ENCODE measurements around the gene HAUS7.

Gene HAUS7

DNA sequence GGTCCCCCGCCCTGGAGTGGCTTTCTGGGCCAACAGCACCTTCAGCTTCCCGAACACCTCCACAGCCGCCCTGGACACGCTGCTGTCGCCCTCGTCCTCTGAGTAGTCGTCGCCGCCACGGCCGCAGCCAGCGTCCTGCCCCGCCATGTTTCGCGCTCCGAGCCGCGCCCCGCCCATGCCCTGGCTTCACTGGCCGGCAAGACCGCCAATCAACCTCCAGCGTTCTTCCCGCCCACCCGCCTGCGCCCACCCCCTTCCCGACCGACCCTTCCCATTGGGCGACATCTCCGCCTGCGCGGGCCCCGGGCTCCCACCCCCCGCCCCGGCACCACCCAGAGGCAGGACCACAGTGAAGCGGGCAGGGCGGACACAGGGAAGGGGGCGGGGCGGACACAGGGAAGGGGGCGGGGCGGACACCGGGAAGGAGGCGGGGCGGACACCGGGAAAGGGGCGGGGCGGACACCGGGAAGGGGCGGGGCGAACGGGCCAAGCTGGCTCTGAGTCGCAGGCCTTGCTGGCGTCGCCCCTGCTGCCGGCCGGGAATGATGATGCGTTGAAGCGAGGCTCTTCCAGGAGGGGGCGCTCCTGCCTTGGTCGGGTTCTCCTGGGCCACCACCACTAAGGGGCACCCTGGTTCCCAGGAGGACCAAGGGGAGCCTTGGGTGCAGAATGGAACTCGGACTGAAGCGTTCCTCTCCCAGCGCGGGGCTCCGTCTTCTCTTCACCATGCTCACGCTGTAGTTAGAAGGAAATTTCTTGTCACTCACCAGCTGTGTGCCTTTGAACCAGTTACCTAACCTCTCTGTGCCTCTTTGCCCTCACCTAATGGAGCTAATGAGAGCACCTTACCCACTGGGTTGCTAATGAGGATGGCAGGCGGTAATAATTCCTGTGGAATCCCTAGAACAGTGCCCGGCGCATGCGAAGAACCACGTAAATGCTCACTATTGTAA, at the start of gene HAUS7:
TSS of gene HAUS7 (minus strand) at position 166 of the 953 bp plus-strand sequence. CDS start at position 147, 19 bp downstream.
- peak; percentile 89 for DNase-seq (ENCODE audit: low read depth)

DNA sequence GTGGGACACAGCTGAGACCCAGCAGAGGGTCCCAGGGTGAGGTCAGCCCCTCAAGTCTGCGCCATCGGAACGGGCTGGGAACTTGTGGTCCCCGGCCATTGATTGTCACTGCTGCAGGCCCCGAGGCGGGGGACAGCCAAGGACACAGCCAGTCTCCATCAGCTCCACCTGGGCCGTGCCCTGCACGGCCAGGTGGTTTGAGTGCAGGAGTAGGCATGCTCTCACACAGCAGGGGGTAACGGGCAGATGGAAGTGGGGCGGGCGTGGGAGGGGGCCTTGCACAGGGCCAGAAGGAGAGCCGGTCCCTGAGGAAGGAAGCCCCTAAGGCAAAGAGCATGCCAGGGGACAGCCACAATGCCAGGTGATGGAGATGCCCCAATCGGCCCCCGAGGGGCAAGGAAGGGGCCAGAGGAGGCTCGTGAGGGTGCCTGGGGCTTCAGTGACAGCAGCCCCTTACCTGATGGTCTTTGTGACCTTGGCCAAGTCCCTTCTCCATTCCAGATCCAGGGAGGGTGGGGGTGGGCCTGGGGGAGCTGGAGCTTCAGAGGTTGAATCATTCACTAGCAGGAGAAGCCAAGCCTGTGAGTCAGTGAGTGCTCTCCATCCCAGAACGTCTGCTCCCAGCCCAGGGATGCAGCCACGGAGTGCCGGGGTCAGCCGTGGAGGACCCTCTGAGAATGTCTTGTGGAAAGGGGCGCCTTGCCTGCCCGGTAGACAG, 49.4 kb upstream of the HAUS7 start:
- DNase-seq (ENCODE audit: low read depth): no peak

DNA sequence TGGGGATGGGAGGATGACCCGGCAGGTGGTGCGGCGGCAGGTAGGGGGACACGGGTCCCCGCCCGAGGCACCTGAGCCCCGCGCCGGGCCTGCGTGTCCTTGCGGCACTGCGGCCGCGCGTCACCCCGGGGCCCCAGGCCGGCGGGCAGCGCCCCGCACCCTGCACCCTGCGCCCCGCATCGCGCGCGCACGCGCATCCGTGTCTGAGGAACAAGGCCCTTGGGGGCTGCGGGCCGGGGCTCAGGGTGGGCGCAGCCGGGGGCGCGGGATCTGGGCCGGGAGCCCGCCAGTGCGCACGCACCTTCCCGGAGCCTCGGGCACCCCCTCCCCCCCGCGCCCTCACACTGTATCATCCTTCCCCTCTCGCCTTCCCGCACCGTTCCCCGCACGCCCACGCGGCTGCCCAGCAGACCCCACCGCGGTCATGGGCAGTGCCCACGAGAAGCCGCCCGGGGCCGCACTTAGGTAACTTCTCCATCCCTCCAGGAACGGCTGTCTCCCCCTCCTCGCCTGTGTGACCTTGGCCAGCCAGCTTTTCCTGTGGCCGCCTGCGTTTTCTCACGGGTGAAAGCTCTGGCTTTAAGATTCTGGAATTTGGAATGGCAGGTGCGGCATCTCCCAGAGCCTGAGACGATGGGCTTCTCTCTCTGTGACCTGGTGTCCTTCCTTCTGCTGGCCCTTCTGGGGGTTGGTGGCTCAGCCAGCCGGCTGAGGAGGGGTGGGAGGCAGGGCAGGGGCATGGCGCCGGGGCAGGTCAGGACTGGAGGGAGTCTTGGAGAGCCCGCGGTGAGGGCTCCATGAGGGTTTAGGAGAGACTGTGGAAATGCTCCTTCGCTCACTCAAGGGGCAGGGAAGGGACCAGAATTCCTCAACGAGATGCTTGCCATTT, 47.8 kb upstream of the HAUS7 start:
- no peak for DNase-seq (ENCODE audit: low read depth)

DNA sequence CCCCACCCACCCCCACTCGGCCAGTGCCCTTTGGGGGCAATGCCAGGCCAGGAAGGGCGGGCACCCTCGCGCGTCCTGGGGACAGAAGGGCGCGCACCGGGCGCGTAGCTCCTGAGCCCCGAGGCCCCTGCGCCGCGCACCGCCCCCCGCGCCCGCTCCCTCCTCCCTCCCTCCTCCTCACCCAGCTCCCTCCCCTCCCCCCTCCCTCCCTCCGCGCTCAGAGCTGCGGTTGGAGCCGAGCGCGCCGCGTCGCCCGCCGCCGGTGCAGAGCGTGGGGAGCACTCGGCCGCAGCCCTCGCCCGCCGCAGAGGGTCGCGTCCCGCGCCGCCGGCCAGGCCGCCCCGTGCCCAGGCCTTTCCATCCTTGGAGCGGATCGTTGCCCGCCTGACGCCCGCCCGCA, 47.0 kb upstream of the HAUS7 start, which contains the start of gene ATP2B3:
TSS of gene ATP2B3 (plus strand) at position 220 of the 400 bp plus-strand sequence. CDS start 18,606 bp downstream, outside the sequence.
- no peak for DNase-seq (ENCODE audit: low read depth)

DNA sequence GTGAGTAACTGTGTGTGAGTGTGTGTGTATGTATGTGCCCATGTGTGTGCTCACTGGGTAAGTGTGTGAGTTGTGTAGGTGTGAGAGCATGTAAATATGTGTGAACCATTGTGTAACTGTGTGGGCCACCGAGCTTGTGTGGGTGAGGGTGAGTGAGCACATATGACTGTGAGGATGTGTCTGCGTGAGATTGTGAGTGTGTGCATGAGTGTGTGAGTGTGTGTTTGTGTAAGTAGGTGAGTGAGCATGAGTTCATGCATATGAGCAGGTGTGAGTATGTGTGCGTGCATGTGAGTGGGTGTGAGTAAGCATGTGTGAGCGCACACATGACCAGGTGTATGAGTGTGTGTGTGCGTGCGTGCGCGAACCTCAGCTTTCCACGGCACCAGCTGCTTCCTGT, 45.7 kb upstream of the HAUS7 start:
- no peak for DNase-seq (ENCODE audit: low read depth)

DNA sequence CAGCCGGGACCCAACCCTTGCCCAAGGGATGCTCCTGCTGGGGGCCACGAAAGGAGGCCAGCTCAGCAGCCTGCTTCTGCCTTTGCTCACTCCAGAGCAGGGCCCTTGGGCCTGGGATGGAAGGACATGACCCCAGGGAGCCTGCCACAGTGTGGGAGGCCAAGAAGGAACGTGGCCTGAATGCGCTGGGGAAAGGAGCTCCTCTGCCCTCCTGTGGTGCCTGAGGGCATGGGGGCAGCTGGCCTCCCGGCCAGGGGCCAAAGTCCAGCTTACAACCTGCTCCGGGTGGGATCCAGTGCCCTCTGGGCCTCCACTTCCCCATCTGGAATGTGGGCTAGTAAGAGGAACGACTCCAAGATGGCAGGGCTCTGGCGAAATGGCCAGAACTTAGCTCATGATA, 45.1 kb upstream of the HAUS7 start:
- no peak for DNase-seq (ENCODE audit: low read depth)

DNA sequence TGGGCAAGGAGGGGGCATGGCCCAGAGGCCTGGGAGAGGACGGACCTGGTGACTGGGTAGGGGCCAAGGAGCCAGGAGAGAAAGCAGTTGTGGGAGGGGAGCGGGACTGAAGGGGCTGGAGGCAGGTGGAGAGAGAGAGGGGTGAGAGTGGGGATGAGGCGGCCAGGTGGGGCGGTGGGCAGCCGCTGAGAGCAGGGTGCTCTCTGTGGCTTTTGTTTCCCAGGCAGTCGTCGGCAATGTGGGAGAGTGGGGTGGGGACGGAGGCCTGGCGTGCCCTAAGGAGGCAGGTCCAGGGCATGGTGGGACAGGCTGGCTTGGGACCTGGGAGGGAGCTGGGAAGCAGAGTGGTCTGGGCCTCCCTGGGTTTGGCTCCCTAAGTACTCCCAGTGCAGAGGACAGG, 43.9 kb upstream of the HAUS7 start:
- DNase-seq (ENCODE audit: low read depth): no peak

DNA sequence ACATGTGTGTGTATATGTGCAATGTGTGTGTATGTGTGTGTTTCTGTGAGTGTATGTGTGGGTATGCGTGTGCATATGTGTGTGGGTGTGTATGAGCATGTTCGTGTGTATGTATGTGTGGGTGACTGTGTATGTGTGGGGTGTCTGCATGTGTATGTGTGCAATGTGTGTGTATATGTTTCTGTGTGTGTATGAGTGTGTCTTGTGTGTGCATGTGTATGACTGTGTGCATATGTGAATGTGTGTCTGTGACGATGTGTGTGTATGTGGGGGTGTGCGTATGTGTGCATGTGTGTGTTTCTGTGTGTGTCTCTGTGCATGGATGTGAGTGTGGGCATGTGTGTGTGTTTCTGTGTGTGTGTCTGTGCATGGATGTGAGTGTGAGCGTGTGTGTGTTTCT, 42.9 kb upstream of the HAUS7 start:
- no peak for DNase-seq (ENCODE audit: low read depth)

DNA sequence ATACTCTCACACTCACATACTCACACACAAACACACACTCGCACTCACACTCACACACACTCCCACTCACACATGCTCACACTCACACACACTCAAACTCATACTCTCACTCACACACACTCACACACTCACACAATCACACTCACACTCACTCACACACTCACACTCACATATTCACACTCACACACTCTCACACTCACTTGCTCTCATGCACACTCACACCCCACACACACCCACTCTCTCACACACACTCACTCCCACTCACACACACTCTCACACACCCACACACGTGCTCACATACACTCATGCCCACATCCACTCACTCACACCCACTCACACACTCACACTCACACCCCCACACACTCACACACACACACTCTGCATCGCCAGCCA, 42.1 kb upstream of the HAUS7 start:
- DNase-seq (ENCODE audit: low read depth): no peak

DNA sequence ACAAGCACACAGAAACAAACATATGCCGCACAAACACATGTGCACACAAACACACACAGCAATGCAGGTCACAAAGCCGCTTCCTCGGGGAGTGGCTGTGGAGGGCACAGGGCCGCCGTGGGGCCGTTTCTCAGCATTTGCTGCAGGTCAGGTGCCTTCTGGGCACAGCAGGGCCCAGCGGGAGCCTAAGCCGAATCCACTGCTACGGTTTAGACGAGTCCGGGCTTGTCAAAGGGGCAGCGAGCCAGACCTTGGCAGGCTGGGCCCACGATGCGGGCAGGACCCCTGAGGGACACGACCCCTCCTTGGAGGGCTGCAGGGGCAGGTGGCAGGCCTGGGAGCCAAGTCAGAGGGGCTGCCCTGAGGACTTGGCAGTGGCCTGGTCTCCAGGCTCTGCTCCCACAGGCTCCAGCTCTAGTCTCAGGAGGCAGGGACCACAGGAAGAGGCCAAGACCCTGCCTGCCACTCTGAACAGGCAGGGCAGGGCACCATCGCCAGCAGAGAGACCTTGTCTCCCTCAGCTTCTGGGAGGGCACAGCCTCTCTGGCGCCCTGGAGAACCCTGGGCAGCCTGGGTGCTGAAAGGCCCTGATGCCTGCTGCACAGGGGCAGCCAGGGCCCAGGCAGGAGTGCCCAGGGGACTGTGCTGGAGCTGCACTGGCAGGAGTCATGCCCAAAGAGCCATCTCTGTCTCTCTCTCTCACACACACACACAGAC, 41.6 kb upstream of the HAUS7 start:
- no peak for DNase-seq (ENCODE audit: low read depth)

DNA sequence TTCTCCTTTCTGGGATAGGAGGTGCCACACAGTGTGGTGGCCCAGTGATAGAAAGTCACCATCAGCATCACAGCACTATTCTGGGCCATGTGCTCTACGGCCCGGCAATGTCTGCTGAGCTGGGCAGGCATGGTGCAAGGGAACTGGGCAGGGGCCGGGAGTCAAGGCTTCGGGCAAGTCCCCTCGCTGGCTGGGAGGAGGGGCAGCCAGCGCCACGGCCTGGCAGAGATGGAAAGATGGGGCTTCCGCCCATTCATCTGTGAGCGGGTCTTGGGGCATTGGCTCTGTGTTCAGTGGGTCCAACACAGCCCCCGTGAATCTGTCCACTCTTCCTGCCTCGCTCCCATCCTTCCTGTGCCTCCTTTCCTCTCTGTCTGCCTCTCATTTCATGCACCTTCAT, 40.0 kb upstream of the HAUS7 start:
- no peak for DNase-seq (ENCODE audit: low read depth)

DNA sequence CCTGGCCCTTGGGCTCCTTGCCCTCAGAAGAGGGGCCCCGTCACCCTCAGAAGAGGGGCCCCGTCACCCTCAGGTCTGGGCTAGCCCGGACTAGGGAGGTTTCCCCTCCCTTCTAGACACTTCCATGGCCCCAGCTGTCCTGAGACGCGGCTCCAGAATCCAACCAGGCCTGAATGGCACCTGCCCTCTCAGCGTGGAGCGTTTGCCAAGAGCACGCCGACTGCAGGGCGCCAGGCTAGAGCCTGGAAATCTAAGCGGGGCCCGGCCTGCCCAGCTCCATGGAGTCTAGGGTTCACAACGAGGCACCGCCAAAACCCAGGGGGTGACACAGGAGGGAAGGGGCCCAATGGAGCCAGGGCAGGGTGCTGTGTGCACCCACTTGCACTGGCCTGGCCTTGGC, 39.2 kb upstream of the HAUS7 start:
- DNase-seq (ENCODE audit: low read depth): no peak

DNA sequence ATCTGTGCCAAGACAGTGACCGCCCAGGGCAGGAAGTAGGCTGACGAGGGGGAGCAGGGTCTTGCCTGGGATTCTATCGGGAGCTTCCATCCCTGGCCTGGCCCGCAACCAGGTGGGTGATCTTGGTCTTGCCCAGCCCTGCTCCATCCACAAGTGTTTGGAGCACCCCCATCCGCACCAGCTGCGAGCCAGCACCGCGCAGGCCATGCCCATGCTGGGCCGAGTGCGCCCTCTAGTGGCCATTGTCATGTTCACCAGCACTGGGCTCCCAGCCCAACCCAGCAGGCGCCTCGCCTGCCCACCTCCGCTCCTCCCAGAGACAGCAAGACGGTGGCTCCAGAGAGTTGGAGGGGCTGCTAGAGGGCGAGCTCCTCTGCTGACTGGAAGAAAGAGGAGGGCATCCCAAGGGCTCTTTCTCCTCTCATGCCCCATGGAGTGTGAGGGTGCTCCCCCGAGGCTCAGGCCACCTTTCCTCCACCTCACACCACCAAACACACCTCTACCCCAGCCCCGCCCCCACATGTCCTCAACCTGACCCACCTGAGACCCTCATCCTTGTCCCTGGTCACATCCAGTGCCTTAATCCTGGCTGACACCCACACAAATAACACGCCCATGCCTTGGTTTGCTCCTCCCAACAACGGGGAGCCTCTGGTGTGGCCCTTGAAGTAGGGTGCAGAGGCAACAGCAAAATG, 37.3 kb upstream of the HAUS7 start:
- DNase-seq (ENCODE audit: low read depth): peak; percentile 50

DNA sequence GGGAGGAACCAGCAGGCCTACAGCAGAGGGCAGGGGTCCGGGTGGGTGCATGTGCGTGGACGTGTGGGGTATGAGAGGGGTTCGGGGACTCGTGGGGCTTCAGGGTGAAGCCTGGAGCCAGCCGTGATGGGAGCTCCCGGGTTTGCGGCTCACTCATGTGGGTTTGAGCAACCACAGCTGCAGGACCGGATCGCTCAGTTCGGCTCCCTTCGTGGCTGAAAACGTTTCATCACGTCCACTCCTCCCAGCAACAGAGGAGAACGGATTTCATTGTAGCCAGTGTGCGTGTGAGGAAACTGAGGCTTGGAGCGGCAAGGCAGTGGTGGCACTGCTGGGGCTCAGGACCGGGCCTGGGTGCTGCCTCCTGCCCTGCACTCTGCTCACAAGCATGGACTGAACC, 35.0 kb upstream of the HAUS7 start:
- no peak for DNase-seq (ENCODE audit: low read depth)

DNA sequence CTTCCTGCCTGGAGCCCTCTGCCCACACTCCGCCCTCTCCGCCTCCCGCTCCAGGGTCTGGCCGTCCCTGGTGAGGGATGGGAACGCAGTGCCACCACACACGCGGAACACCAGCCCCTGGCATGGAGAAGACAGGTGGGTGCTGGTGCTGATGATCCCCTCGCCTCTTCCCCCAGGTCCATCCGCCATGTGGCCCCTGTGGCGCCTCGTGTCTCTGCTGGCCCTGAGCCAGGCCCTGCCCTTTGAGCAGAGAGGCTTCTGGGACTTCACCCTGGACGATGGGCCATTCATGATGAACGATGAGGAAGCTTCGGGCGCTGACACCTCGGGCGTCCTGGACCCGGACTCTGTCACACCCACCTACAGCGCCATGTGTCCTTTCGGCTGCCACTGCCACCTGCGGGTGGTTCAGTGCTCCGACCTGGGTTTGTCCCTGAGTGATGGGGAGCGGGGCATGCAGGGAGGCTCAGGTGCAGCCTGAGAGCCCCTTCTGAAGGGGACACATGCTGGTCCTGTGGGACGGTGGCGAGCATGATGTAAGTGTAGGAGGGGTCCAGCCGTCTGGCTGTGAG, 34.2 kb upstream of the HAUS7 start:
- no peak for DNase-seq (ENCODE audit: low read depth)

DNA sequence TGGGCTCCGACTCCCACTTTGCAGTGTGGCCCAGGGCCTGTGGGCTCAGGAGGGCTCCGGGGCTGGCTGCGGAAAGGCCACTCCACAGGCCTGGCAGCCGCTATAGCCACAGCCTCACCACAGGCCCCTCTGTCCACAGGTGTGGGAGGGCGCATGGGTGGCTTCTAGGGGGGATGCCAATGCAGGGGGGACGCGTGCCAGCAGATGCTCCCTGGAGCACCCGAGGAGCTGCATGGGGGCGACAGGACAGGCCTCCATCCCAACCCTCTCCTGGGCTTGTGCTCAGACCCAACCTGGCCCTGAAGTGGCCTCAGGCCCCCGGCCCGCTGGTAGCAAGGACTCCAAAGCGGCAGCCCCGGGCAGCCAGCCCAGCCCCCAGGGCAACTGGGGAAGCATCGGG, 32.4 kb upstream of the HAUS7 start:
- DNase-seq (ENCODE audit: low read depth): no peak

DNA sequence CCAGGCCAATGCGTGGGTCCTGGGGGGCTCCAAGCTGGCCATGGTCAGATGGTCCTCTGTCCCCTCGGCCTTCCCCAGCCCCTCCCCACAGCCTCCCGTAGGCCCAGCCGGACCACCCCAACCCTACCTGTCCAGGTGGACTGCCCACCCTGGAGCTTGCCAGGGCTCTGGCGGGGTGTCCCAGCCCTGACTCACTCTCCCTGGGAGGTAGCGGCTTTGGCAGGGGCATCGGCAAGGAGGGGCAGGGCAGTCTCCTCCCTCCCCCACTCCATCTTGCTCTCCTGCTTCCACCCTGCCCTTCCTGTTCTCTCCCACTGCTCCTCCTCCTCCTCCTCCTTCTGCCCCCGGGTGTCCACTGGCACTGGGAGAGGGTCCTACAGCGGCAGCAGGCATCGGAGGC, 31.8 kb upstream of the HAUS7 start:
- DNase-seq (ENCODE audit: low read depth): no peak

DNA sequence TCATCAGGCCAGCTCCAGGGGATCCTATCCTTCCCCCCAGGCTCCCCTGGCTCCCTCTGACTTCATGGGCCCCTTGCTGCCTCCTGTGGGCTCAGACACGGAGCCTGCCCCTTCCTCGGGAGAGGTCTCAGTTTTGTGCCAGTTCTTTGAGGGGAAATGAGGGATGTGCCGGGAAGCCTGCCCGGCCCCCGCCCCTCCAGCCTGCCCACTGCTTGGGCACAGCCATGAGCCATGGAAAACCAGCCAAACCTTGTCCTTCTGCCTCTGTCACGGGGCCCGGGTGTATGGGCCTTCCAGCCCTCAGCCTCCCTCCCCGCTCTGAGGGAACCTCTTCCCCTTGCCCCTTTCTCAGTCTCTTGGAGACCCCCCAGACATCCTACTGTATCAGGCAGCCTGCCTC, 31.2 kb upstream of the HAUS7 start:
- DNase-seq (ENCODE audit: low read depth): no peak

DNA sequence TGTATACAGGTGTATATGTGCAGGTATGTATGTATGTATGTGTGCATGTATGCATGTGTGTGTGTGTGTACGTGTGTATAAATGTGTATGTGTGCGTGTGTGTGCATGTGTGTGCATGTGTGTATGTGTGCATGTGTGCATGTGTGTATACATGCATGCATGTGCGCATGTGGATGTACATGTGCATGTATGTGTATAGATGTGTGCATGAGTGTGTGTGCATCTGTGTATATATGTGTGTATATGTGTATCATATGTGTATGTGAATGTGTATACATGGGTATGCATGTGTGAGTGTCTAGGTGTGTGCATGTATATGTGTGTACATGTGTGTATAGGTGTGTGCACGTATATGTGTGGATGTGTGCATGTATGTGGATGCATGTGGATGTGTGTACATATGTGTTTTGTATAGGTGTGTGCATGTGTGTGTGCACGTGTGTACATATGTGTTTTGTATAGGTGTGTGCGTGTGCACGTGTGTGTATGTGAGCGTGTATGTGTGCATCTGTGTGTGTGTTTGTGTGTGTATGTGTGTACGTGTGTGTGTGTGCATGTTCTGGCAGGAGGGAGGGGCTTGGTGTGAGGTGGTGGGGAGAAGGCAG, 30.4 kb upstream of the HAUS7 start:
- no peak for DNase-seq (ENCODE audit: low read depth)

DNA sequence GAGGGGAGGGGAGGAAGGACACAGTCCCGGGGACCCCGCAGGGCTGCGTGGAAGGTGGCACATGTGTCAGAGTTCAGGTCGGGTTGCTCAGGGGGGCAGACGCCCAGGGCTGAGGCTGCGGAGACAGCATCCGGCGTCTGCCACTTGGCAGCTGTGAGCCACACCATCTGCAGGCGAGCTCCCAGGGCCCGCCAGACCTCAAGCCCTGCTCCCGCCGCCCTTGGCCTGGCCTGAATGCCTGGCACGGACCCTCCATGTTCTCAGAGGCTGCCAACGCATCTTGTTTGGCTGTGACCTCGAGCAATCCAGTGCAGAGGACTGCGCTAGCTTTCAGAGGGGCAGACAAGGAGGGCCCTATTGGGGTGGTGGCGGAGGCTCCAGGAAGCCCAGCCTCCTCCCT, 29.5 kb upstream of the HAUS7 start:
- peak; percentile 49 for DNase-seq (ENCODE audit: low read depth)
